HG02642 (cell line): ENCODE results near the gene CD79B.

Source experiments
- ATAC-seq: cut with Tn5 transposase; IDR thresholded peaks from one replicate; pipeline ENCODE4 v1.9.1; 2021; ENCODE audit warnings: mild to moderate bottlenecking; ENCODE audit not compliant: unreplicated experiment, poor library complexity

Gene CD79B

DNA sequence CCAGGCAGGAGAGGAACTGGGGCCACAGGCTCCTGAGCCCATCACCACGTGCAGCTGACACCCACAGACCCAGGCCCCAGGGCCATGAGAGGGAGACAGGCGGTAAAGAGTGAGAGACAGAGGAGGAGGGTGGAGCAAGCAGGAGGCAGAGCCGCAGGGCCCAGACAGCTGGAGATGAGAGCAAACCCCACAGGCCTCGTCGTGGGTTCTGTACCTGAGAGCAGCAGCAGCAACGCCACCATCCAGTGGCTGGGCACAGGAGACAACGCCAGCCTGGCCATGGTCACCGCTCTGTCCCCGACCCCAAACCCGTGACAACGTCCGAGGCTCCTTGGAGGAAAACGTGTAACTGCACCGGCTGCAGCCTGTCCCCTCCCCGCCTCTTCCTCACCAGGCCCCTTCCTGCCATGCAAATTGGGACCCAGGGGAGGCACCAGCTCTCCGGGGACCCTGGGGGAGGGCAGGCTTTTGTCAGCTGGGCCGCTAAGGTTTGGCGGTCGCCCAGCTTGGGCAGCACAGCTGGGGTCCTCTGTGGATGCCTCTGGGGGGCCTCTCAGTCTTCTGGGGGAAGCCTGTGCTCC is at the start of gene CD79B:
Gene CD79B, minus strand, starts transcription at position 351 of the 581 bp plus-strand sequence. Its CDS starts 70 bp downstream, at position 281.
- peak; percentile 79 for ATAC-seq

GRCh38 chr17:63978272-63979200 is 46.4 kb upstream of the CD79B start:
- no peak for ATAC-seq

DNA sequence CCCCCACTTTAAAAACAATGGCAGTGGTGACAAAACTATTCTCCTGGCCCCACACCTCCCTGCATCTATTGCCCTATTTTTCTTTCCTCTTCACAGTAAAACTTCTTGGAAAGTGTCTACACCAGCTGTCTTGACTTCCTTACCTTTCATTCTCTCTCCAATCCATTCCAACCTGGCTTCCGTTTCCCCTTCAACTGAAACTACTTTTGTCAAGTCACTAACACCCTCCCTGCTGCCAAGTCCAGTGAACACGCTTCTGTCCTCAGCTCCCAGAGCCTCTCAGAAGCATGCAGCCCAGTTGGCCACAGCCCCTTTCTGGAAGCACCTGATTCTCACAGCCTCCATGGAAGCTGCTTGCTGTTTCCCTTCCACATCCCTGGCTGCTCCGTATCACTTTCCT is 44.6 kb upstream of the CD79B start:
- no peak for ATAC-seq

- no peak for ATAC-seq
Measured at GRCh38 chr17:63975541-63976092, 43.5 kb upstream of the CD79B start.

DNA sequence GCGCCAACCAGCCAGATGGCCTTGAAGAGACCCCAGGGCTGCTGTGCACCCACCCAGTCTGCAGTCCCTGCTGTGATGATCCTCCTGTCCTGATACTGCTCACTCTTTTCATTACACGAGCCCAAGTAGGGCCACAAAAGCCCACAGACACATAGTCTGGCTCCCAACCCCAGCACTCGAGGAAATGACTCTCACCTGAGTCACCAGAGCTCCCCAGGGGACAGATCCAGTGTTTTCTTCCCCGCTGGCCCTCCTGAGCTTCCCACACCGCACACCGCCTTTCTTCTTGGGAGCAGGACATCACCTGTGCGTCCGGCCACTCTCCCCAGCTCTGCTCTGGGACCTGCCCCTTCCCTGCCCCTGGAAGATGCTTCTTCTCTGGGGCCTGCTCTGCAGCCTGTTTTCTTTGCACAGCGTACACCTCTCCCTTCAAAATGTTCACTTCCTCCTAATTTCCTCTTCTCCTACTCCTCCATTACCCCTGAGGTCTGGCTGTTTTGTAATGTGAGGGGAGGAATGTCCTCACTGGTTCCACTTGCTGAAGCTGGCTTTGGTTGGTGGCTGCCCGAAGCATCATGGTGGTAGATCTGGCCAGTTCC is 42.6 kb upstream of the CD79B start:
- no peak for ATAC-seq

DNA sequence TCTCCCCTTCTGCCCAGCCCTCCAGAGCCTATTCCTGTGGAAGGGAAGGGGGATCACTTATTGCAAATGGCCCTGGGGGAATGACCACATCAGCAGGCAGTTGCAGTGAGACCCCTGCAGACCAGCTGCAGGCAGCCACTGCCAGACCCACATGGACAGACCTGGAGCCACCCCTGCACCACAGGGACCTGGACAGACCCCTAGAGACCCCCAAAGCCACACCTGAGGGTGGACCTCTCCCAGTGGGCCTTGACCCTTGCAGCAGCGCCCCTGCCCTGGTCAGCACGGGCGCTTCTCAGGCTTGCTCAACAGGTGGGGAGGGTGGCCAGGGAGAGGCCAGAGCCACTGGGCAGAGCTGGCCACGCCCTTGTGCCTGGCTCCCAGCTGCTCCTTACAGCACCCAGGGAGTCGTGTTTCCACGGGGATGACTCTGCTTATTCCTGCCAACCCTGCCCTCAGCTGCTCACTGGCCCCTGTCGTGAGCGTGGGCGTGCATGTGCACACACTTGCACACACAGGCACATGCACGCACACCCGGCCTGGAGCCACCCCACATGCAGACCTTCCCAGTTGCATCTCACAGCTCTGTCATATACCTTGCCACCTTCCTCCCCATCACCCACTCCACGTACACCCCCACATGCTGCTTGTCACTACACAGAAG is 41.9 kb upstream of the CD79B start:
- ATAC-seq: no peak

DNA sequence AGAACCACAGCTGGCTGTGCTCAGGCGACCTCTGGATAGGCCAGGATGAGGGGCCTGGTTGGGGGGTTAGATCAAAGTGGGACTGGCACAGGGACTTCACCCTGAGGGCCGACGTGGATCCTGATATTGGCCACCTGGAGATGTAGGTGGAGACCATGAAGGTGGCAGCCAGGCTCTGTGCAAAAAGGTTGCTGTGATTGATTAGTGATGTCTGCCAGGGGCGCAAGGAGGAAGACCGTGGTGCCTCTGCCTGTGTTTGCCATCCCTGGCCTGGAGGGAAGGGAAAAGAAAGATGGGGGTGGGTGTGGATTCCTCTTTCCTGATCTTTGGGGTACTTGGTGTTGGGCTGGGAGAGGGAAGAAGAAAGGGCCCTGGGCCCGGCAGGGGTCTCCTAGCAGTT is 41.1 kb upstream of the CD79B start:
- no peak for ATAC-seq

DNA sequence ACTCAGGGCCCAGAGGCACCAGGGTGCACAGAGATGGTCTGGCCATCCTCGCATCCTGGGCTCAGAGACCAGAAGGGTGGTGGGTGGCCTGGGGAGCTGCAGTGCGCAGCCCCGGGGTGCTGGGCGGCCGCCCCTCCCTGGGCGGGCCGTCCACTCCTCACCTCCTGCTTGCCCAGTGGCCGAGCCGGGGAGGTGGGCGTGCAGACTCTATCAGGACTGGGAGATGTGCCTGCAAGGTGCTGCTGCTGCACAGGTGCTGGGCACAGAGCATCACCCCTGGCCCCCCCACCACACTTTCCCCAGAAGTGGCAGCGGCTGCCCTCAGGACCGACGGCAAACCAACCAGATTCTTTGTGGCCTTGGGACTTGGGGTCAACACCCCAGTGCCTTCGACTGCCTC is 40.7 kb upstream of the CD79B start, which contains the start of gene SCN4A:
Gene SCN4A, minus strand, starts transcription at position 123 of the 400 bp plus-strand sequence. Its CDS starts 77 bp downstream, at position 46.
- ATAC-seq: no peak

- no peak for ATAC-seq
Measured at GRCh38 chr17:63969278-63969677, 37.1 kb upstream of the CD79B start.

- ATAC-seq: no peak
Measured at GRCh38 chr17:63967953-63968352, 35.8 kb upstream of the CD79B start.

- no peak for ATAC-seq
Measured at GRCh38 chr17:63966646-63967264, 34.6 kb upstream of the CD79B start.

DNA sequence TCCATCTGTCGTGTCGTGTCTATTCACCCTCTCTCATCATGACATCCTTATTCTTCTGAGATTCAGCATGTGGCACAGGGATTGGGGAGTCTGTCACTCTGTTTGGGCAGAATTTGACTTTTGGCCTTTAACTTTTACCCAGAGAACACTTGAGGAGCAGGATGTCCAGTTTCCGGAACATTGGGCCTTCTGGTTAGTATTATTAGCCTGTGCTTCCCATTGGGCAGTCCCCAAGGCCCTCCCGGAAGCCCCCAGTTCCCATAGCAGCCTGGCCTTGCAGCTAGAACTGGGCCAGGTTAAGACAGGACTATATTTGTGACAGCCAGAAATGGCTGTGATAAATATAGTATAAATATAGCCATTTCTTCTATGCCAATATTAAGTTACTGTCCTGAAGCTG is 31.0 kb upstream of the CD79B start:
- no peak for ATAC-seq

DNA sequence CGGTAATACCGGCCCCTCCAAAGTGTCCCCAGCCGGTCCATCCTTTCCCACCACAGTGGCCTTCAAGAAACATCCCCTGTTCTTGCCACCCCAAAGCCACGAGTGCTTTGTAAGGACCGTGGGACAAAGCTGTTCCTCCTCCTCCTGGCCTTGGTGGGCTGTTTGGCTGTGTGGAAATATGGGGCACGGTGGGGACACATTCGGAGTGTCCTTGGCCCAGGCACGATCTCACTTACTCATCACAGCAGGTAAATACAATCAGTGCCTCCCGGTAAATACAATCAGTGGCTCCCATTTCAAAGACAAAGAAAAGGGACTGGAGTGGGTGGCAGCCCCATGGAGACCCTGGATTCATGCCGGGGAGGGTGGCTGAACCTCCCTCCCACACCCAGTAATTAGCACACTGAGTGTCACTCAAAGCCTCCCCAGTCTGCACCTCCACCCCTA is 30.2 kb upstream of the CD79B start:
- no peak for ATAC-seq

DNA sequence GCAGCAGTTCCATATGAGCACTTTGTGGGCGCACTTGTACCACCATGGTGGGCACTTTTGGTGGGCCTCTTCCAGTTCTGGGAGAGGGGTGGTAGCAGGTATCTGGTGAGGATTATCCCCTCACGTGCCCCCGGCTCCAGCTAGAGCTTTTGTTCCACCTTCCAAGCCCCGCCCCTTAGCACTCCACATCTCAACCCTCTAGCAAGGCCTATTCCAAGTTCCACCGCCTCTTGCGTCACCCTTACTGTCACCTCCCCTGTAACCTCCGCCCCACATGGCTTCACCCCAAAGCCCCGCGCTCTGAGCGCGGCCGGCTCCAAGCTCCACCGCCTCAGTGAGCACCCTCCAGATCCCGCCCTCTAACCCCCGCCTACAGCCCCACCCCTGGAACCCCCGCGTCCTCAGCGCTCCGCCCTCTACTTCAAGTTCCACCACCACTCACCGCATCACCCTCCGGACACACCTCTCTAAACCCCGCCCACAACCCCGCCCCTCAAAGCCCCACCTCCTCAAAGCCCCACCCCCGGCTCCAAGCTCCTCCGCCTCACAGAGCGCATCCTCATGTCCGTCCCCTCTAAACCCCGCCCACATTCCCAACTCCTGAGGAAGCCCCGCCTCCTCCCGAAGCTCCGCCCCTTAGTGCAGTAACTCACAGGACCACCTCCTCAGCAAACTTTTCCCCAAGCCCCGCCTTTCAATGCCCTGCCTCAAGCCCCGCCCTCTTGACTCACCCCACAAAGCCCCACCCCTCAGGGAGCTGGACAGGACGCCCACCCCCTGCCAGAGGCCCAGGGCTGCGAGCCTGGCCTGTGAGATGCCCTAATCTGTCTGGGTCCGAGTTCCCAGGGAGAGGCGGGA is 29.5 kb upstream of the CD79B start:
- ATAC-seq: no peak

DNA sequence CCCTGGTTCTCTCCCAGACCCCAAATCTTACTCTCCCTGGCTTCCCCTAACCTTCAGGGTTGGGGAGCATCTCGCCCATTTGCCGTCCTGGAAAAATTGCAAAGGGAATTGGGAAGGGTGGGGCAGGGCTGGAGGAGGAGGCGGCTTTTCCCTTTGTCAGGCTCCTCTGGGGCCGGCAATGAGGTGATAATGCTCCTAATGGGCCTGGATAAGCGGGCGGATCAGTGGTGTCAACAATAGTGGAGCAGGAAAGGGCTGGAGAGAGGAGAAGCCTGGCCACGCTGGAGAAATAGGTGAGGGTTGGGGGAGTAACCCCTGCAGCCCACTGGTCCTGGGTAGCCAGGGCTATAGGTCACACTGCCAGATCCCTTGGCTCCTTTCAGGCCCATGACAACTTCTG is 28.3 kb upstream of the CD79B start:
- no peak for ATAC-seq

GRCh38 chr17:63960006-63960405 is 27.9 kb upstream of the CD79B start:
- no peak for ATAC-seq

DNA sequence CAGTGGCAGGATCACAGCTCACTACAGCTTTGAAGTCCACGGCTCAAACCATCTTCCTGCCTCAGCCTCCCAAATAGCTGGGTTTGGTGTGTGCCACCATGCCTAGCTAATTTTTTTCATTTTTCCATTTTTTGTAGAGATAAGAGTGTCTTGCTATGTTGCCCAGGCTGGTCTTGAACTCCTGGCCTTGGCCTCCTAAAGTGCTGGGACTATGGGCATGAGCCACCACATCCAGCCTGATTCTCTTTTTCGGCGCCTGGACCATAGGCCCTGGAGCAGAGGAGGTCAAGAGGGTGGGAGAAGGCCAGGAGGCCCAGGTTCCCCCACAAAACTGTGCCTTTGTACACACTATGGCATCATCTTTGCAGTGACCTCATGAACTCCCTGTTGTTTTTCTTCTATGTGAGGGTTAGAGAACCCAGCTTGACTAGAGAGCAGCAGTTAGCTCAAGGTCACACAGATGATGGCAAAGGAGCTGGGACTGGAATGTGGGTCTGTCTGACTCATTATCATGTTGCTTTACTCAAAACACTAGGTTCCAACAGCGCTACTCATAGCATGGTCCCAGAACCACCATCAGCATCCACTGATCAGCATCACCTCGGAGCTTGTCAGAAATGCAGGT is 24.3 kb upstream of the CD79B start:
- no peak for ATAC-seq

GRCh38 chr17:63955791-63956190 is 23.7 kb upstream of the CD79B start:
- ATAC-seq: no peak

GRCh38 chr17:63955232-63955631 is 23.1 kb upstream of the CD79B start:
- no peak for ATAC-seq
